HG03457 (cell line): ENCODE data around the gene TRIM71.

Experiments used
- ATAC-seq: cut with Tn5 transposase; IDR thresholded peaks from one replicate; pipeline ENCODE4 v1.9.1; 2021; ENCODE audit warnings: moderate number of reproducible peaks; ENCODE audit not compliant: unreplicated experiment

Gene TRIM71

GRCh38 chr3:32886911-32887310 lies 69.1 kb downstream of the TRIM71 start:
- ATAC-seq: no peak

- ATAC-seq: peak; percentile 76
Observed at GRCh38 chr3:32888739-32889138, 70.9 kb downstream of the TRIM71 start.

DNA sequence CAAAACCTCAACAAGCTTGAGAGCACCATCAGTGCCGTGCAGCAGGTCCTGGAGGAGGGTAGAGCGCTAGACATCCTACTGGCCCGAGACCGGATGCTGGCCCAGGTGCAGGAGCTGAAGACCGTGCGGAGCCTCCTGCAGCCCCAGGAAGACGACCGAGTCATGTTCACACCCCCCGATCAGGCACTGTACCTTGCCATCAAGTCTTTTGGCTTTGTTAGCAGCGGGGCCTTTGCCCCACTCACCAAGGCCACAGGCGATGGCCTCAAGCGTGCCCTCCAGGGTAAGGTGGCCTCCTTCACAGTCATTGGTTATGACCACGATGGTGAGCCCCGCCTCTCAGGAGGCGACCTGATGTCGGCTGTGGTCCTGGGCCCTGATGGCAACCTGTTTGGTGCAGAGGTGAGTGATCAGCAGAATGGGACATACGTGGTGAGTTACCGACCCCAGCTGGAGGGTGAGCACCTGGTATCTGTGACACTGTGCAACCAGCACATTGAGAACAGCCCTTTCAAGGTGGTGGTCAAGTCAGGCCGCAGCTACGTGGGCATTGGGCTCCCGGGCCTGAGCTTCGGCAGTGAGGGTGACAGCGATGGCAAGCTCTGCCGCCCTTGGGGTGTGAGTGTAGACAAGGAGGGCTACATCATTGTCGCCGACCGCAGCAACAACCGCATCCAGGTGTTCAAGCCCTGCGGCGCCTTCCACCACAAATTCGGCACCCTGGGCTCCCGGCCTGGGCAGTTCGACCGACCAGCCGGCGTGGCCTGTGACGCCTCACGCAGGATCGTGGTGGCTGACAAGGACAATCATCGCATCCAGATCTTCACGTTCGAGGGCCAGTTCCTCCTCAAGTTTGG lies 72.9 kb downstream of the TRIM71 start:
- ATAC-seq: no peak

GRCh38 chr3:32891365-32891764 lies 73.6 kb downstream of the TRIM71 start:
- no peak for ATAC-seq

- ATAC-seq: no peak
Observed at GRCh38 chr3:32892625-32893598, 75.1 kb downstream of the TRIM71 start.

DNA sequence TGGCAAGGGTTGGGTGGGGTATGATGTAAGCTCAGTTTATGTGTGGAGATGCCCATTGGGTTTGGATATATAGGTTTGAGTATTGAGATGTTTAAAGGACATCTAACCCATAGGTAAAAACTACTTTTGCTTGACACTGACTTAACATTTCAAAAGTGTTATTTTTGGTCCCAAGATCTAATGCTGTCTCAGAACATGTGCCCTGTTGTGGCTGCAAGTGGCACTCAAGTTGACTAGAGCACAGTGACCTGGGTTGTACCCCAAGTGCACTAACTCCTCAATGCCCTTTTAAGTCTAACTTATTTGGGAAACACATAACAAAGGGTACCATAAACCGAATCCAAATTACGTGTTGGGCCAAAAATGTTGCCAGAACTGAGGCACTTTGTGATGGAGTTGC lies 77.2 kb downstream of the TRIM71 start:
- ATAC-seq: no peak

DNA sequence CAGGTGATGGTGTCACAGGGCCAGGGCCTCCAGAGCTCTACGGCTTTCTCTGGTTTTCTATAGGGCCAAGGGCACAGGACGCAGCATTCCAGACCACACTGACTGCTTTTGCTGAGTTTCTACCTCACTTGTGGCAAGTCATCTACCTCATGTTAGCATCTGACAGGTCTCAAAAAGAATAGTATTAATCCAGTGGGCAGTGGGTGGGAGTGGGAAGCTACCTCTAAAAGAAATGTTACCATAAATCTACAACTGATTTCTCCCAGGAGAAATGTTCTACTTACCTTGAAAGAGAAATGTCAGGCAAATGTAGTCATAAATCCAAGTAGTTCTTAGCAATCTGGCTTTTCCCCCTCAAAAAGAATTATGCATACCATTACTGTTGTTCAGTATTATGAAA lies 77.9 kb downstream of the TRIM71 start:
- ATAC-seq: no peak

GRCh38 chr3:32896143-32896542 lies 78.3 kb downstream of the TRIM71 start:
- no peak for ATAC-seq

GRCh38 chr3:32897001-32897601 lies 79.3 kb downstream of the TRIM71 start:
- ATAC-seq: no peak

GRCh38 chr3:32897981-32898623 lies 80.3 kb downstream of the TRIM71 start:
- ATAC-seq: no peak

- ATAC-seq: no peak
Observed at GRCh38 chr3:32899265-32899664, 81.5 kb downstream of the TRIM71 start.

- no peak for ATAC-seq
Observed at GRCh38 chr3:32901005-32901932, 83.5 kb downstream of the TRIM71 start.

GRCh38 chr3:32902887-32903371 lies 85.1 kb downstream of the TRIM71 start:
- peak; percentile 61 for ATAC-seq

- ATAC-seq: no peak
Observed at GRCh38 chr3:32903953-32904352, 86.2 kb downstream of the TRIM71 start.

GRCh38 chr3:32909999-32910398 lies 92.2 kb downstream of the TRIM71 start:
- no peak for ATAC-seq

DNA sequence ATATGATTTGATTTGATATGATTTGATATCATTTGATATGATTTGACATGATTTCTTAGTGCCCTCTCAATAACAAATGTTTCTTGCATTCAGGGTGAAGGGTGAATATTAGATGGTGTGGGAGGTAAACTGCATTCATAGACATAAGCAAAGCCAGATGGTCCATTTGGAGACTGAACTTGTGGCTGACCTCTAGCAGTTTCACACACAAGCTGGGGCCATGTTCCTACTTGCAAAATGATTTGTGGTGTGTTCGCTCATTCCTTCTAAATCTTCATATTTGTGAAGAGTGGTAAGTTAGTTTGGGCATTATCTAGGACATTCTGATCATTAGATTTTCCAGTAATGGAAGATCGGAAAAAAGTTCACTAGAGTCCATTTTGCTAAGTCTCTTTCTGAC lies 93.2 kb downstream of the TRIM71 start:
- no peak for ATAC-seq

GRCh38 chr3:32912046-32912445 lies 94.2 kb downstream of the TRIM71 start:
- no peak for ATAC-seq

DNA sequence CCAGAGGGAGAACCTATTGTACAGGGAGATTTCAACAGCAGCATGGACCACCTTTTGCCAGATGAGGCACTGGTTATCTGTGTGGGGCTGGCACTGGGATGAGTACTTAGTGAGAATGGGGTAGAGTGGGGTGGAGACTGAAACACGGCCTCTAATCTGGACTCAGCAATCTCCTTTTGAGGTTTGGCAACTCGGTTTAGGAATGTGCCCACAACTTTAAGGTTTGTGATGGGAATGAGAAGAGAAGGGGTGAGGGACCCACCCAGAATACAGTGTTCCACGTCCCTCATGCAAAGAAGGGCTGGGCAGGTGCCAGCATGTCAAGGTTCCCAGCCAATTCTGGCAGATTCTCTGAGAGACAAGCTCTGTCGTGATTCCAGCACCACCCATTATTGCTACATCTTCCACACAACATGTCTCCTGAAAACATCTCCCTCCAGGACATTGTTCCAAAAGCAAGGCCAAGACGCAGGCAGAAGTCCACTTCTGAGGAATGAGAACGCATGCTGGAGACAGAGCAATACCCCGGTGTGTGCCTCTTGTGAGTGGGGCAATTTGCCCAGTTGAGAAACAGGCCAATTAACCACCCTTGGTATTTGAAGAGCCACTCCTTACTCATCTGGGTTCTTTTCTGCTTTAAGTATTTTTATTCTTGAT lies 96.1 kb downstream of the TRIM71 start:
- no peak for ATAC-seq

DNA sequence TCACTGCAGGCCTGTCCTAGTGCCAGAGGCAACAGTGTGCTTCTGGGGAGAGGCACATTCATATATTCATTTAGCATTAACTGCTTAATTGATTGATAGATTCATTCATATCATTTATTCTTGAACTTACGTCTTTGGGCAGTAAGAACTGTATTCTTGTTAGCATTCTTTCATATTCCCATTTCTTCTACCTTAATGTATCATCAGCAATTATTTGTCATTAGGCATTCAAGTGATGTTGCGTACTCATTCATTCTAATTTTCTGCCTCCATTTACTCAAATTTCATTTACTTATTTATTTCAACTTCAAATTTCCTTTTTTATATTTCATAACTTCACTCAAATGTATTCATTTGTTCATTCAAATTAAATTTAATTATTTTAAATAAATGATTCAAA lies 102.1 kb downstream of the TRIM71 start:
- ATAC-seq: no peak
